ENCODE data around the gene MYEOV. TPM values are rescaled to one million over a fixed set of nuclear protein-coding genes. Genes with fewer than 3 reads are reported as not detected.

Gene MYEOV
- total RNA-seq, 1 experiment from 2014 or later: 0.22 TPM

- H3K79me2 ChIP-seq (ENCODE audit: insufficient read depth, low read length): no peaks in the 10 kb centered on the region
- H4K8ac ChIP-seq (replicated peaks; ENCODE audit: insufficient read length, low read depth, low read length): no peak overlapping the region
- no peak overlapping the region for H3K4ac ChIP-seq (ENCODE audit: low read depth, low read length)
- H2BK15ac ChIP-seq (ENCODE audit: low read depth, low read length): no peak overlapping the region
- H3K79me1 ChIP-seq (ENCODE audit: insufficient read depth, low read depth, low read length, poor library complexity, severe bottlenecking): no peaks in the 10 kb centered on the region
- no peak overlapping the region for H4K5ac ChIP-seq (ENCODE audit: insufficient read length, low read depth, low read length)
- H3T11ph ChIP-seq (ENCODE audit: low read length): no peak overlapping the region
- no peak overlapping the region for H2AK5ac ChIP-seq (ENCODE audit: insufficient read length, low read length)
- no peak overlapping the region for H3K9ac ChIP-seq (ENCODE audit: extremely low read depth, insufficient read length, low read length)
- H2BK12ac ChIP-seq (ENCODE audit: insufficient read length, low read depth, low read length): no peak overlapping the region
- H3K23me2 ChIP-seq (ENCODE audit: insufficient read length, low read depth, low read length, poor library complexity, severe bottlenecking): no peaks in the 10 kb centered on the region
- Mint-ChIP-seq H3K9me3 (no peaks in the 10 kb centered on the region), H3K27me3 (ENCODE audit: low read depth) (peaks cover 4% of the 10 kb centered on the region), H3K36me3 (ENCODE audit: insufficient read depth in 1 of 3, low read depth in 3 of 3) (no peaks in the 10 kb centered on the region; a peak in 1 of 7 replicates), H3K4me1 (peaks cover 16 to 19% of the 10 kb centered on the region in 2 experiments), H3K27ac (no peak overlapping the region), H3K4me3 (no peak overlapping the region)
- no CpG with 5 or more reads among the region's 8 CpGs for WGBS (ENCODE audit: extremely low coverage, insufficient read length, low lambda C conversion rate)
- no peak overlapping the region for H2BK120ac ChIP-seq (ENCODE audit: low read depth, low read length, poor library complexity, severe bottlenecking)
- no peak overlapping the region for H2BK20ac ChIP-seq (ENCODE audit: low read depth, low read length, poor library complexity, severe bottlenecking)
- peak; percentile 89 for TF ChIP-seq CTCF (conservative IDR thresholded peaks at IDR 0.05)
- no peak overlapping the region for H3K23ac ChIP-seq (ENCODE audit: insufficient read length, low read depth, low read length)
- H2BK5ac ChIP-seq (ENCODE audit: insufficient read length, low read length): no peak overlapping the region
- no peak overlapping the region for H3K56ac ChIP-seq (ENCODE audit: insufficient read length, low read depth, low read length)
- no peak overlapping the region for H3K18ac ChIP-seq (ENCODE audit: insufficient read length, low read depth, low read length)
- DNase-seq: peak; percentile 71
- H3K27ac ChIP-seq (ENCODE audit: insufficient read length, low read depth, low read length): no peak overlapping the region
- no peaks in the 10 kb centered on the region for H4K20me1 ChIP-seq (ENCODE audit: control insufficient read depth, insufficient read depth, insufficient read length)
- H3K9me3 ChIP-seq (ENCODE audit: control insufficient read depth, low read depth, low read length): no peaks in the 10 kb centered on the region
- no peak overlapping the region for H3K4me2 ChIP-seq (ENCODE audit: insufficient read depth, insufficient read length, low read length)
- H4K91ac ChIP-seq (ENCODE audit: insufficient read length, low read depth, low read length): no peak overlapping the region
- H3K14ac ChIP-seq (ENCODE audit: insufficient read depth, low read length): no peak overlapping the region
- no peak overlapping the region for H2AFZ ChIP-seq (ENCODE audit: low read length)
- peaks cover 7% of the 10 kb centered on the region; the same call in 1 of the 2 replicates for H3K4me1 ChIP-seq (ENCODE audit: insufficient read depth, low read length)
- no peaks in the 10 kb centered on the region for H3K27me3 ChIP-seq (ENCODE audit: insufficient read depth, low read length)
These were observed 1.7 kb upstream of the MYEOV start for GRCh38 chr11:69292221-69292648.

Data from H9 (cell line).